HG02588 (cell line): ENCODE data around the gene TTC39B.
"Not testable (repeated sequence)": the region's sequence is repeated elsewhere in the genome, so short reads cannot be mapped to it uniquely, and the experiment has no call there.

ENCODE experiments used
- ATAC-seq: cut with Tn5 transposase; IDR thresholded peaks from one replicate; pipeline ENCODE4 v1.9.1; 2021; ENCODE audit warnings: mild to moderate bottlenecking, moderate library complexity; ENCODE audit not compliant: unreplicated experiment

The TTC39B gene

GRCh38 chr9:15271403-15271802, 35.6 kb downstream of the TTC39B start:
- ATAC-seq = no peak

- no peak for ATAC-seq
These were observed 38.2 kb downstream of the TTC39B start for GRCh38 chr9:15268782-15269181.

- ATAC-seq = no peak
These were observed 38.7 kb downstream of the TTC39B start for GRCh38 chr9:15268317-15268716.

GRCh38 chr9:15264918-15265317, 42.1 kb downstream of the TTC39B start:
- ATAC-seq = no peak

- ATAC-seq = no peak
These were observed 44.4 kb downstream of the TTC39B start for GRCh38 chr9:15262581-15262980.

GRCh38 chr9:15256426-15256825, 50.6 kb downstream of the TTC39B start:
- no peak for ATAC-seq

- ATAC-seq = no peak
These were observed 53.2 kb downstream of the TTC39B start for GRCh38 chr9:15253786-15254185.

- ATAC-seq = no peak
These were observed 53.8 kb downstream of the TTC39B start for GRCh38 chr9:15253197-15253596.

GRCh38 chr9:15249981-15250380, 57.0 kb downstream of the TTC39B start:
- no peak for ATAC-seq

- ATAC-seq = no peak
These were observed 57.8 kb downstream of the TTC39B start for GRCh38 chr9:15249042-15249818.

GRCh38 chr9:15248621-15249020, 58.4 kb downstream of the TTC39B start:
- no peak for ATAC-seq

- no peak for ATAC-seq
These were observed 58.9 kb downstream of the TTC39B start for GRCh38 chr9:15248081-15248480.

- ATAC-seq = no peak
These were observed 60.3 kb downstream of the TTC39B start for GRCh38 chr9:15246708-15247107.

GRCh38 chr9:15246243-15246642, 60.8 kb downstream of the TTC39B start:
- ATAC-seq = no peak

- no peak for ATAC-seq
These were observed 63.0 kb downstream of the TTC39B start for GRCh38 chr9:15244001-15244441.

GRCh38 chr9:15243081-15243480, 63.9 kb downstream of the TTC39B start:
- no peak for ATAC-seq

- ATAC-seq = no peak
These were observed 66.1 kb downstream of the TTC39B start for GRCh38 chr9:15240927-15241326.

GRCh38 chr9:15239816-15240215, 67.2 kb downstream of the TTC39B start:
- ATAC-seq = no peak

GRCh38 chr9:15238646-15239045, 68.4 kb downstream of the TTC39B start:
- no peak for ATAC-seq

GRCh38 chr9:15235658-15236057, 71.4 kb downstream of the TTC39B start:
- no peak for ATAC-seq

- not testable (repeated sequence) for ATAC-seq
These were observed 73.0 kb downstream of the TTC39B start for GRCh38 chr9:15233941-15234490.

GRCh38 chr9:15232706-15233280, 74.2 kb downstream of the TTC39B start:
- ATAC-seq = not testable (repeated sequence)
